H1 (cell line): Measurements from ENCODE around the gene GALR2. TPM values are rescaled to one million over a fixed set of nuclear protein-coding genes. Genes with fewer than 3 reads are reported as not detected.

Experiments
- CTCF ChIA-PET: fragments of 300-600 bp; sonication (Branson Sonifier 250); formaldehyde crosslinking; loops from one replicate; lab custom pipeline; 2021; ENCODE audit not compliant: partially characterized antibody; lab: Charles Lee
- POLR2A ChIA-PET: fragments of 300-600 bp; sonication (Branson Sonifier 250); formaldehyde crosslinking; loops from one replicate; lab custom pipeline; 2021; ENCODE audit warnings: inconsistent platforms; ENCODE audit not compliant: partially characterized antibody; lab: Charles Lee
- DNase-seq, 2 experiments: peaks; one replicate each; pipeline versions ENCODE4 v3.0.0 to v3.0.0-alpha.2; 2010 to 2022; ENCODE audit warnings: low spot score in 2 of 2, low read depth in 1 of 2, mixed read lengths in 1 of 2
- FAIRE-seq: peaks from 2 replicates; lab custom pipeline; 2011; peaks lifted over from hg19 to GRCh38; lab: Jason Lieb, UNC
- H2AFZ ChIP-seq: 2 replicates; pipeline ENCODE4 v1.8.1; 2012; ENCODE audit warnings: low read length, inconsistent platforms
- H2AK5ac ChIP-seq: 2 replicates; pipeline ENCODE4 v1.6.1; 2013; ENCODE audit warnings: low read depth, low read length
- H2BK120ac ChIP-seq: replicated peaks from 2 replicates; pipeline ENCODE3; 2013; ENCODE audit warnings: low read depth, low read length, inconsistent platforms
- H2BK12ac ChIP-seq: 2 replicates; pipeline ENCODE4 v1.6.1; 2013; ENCODE audit warnings: low read depth, low read length
- H2BK15ac ChIP-seq: 2 replicates; pipeline ENCODE4 v1.6.1; 2013; ENCODE audit warnings: low read length
- H2BK20ac ChIP-seq: 2 replicates; pipeline ENCODE4 v1.6.1; 2013; ENCODE audit warnings: low read length
- H2BK5ac ChIP-seq: 2 replicates; pipeline ENCODE4 v1.6.1; 2013; ENCODE audit warnings: low read depth, low read length
- H3K14ac ChIP-seq: 2 replicates; pipeline ENCODE4 v1.6.1; 2013; ENCODE audit warnings: inconsistent platforms; ENCODE audit not compliant: insufficient read length
- H3K18ac ChIP-seq: 2 replicates; pipeline ENCODE4 v1.6.1; 2013; ENCODE audit warnings: low read length; ENCODE audit errors: extremely low read depth
- H3K23ac ChIP-seq: 2 replicates; pipeline ENCODE4 v1.6.1; 2013; ENCODE audit warnings: inconsistent platforms; ENCODE audit not compliant: insufficient read length
- H3K23me2 ChIP-seq: 2 replicates; pipeline ENCODE4 v1.6.1; 2013; ENCODE audit warnings: low read depth, low read length
- H3K27ac ChIP-seq: 2 replicates; pipeline ENCODE4 v1.6.1; 2011; ENCODE audit warnings: low read depth, low read length, inconsistent platforms
- H3K27me3 ChIP-seq, 4 experiments: replicated peaks in 1 of 4; 1 replicate in 1 of 4; 2 replicates in 3 of 4; pipeline versions ENCODE4 v1.6.1 to v1.8.1; 2011 to 2013; ENCODE audit warnings: low read length in 3 of 4, mild to moderate bottlenecking in 3 of 4, inconsistent platforms in 2 of 4, mixed read lengths in 2 of 4, moderate library complexity in 1 of 4; ENCODE audit not compliant: control insufficient read depth in 3 of 4, insufficient read depth in 3 of 4; ENCODE audit errors: extremely low read depth in 1 of 4
- H3K36me3 ChIP-seq, 4 experiments: 2 replicates each; pipeline versions ENCODE4 v1.6.1 to v1.8.1; 2011 to 2013; ENCODE audit warnings: mild to moderate bottlenecking in 4 of 4, low read length in 3 of 4, moderate library complexity in 2 of 4, control low read depth in 1 of 4, inconsistent platforms in 1 of 4; ENCODE audit not compliant: insufficient read depth in 4 of 4, control insufficient read depth in 2 of 4
- H3K4ac ChIP-seq: replicated peaks from 2 replicates; pipeline ENCODE3; 2013; ENCODE audit warnings: low read length, low read depth, mixed read lengths, inconsistent platforms; ENCODE audit not compliant: insufficient read length
- H3K4me1 ChIP-seq, 4 experiments: replicated peaks in 1 of 4; 1 replicate in 1 of 4; 2 replicates in 3 of 4; pipeline versions ENCODE4 v1.6.1 to v1.8.1; 2011 to 2013; ENCODE audit warnings: low read length in 3 of 4, inconsistent platforms in 2 of 4, mixed read lengths in 1 of 4; ENCODE audit not compliant: insufficient read depth in 4 of 4, control insufficient read depth in 3 of 4
- H3K4me2 ChIP-seq, 2 experiments: 2 replicates each; pipeline versions ENCODE4 v1.6.1 to v1.8.1; 2011 to 2013; ENCODE audit warnings: low read depth in 2 of 2, low read length in 2 of 2, control low read depth in 1 of 2, inconsistent platforms in 1 of 2, mild to moderate bottlenecking in 1 of 2; ENCODE audit not compliant: insufficient read depth in 1 of 2
- H3K4me3 ChIP-seq, 4 experiments: fragments of 200-600, 300-600 bp in 1 of 4; sonication (generic), shearing (Covaris generic), sonication (Bioruptor Twin) in 1 of 4; 2 replicates each; pipeline versions ENCODE4 v1.5.1 to v1.8.1; 2011 to 2016; ENCODE audit warnings: low read length in 4 of 4, low read depth in 3 of 4, control low read depth in 2 of 4, inconsistent platforms in 2 of 4, mild to moderate bottlenecking in 2 of 4, mixed read lengths in 1 of 4, moderate library complexity in 1 of 4; ENCODE audit not compliant: insufficient read depth in 2 of 4; ENCODE audit errors: extremely low read depth in 1 of 4
- H3K56ac ChIP-seq: replicated peaks from 2 replicates; pipeline ENCODE3; 2013; ENCODE audit warnings: low read depth, mild to moderate bottlenecking, mixed read lengths, low read length, inconsistent platforms; ENCODE audit not compliant: insufficient read length
- H3K79me1 ChIP-seq: 2 replicates; pipeline ENCODE4 v1.6.1; 2013; ENCODE audit warnings: low read depth, low read length, control low read depth
- H3K79me2 ChIP-seq, 2 experiments: 2 replicates each; pipeline versions ENCODE4 v1.6.1 to v1.8.1; 2012 to 2013; ENCODE audit warnings: low read length in 2 of 2, mild to moderate bottlenecking in 2 of 2, inconsistent platforms in 1 of 2; ENCODE audit not compliant: insufficient read depth in 2 of 2, control insufficient read depth in 1 of 2
- H3K9ac ChIP-seq, 4 experiments: replicated peaks in 1 of 4; 1 replicate in 1 of 4; 2 replicates in 3 of 4; pipeline versions ENCODE4 v1.6.1 to v1.8.1; 2011 to 2013; ENCODE audit warnings: low read depth in 3 of 4, low read length in 3 of 4, control low read depth in 2 of 4, mild to moderate bottlenecking in 2 of 4, moderate library complexity in 2 of 4, inconsistent platforms in 1 of 4; ENCODE audit errors: extremely low read depth in 1 of 4
- H3K9me3 ChIP-seq, 2 experiments: 2 replicates each; pipeline versions ENCODE4 v1.6.1 to v1.8.1; 2012 to 2013; ENCODE audit warnings: mild to moderate bottlenecking in 2 of 2, moderate library complexity in 2 of 2, control low read depth in 1 of 2, inconsistent platforms in 1 of 2, low read depth in 1 of 2, low read length in 1 of 2, mixed read lengths in 1 of 2; ENCODE audit not compliant: insufficient read depth in 2 of 2
- H4K20me1 ChIP-seq, 2 experiments: replicated peaks in 1 of 2; 2 replicates each; pipeline versions ENCODE3 to v1.8.1; 2011 to 2013; ENCODE audit warnings: inconsistent platforms in 2 of 2, low read length in 2 of 2, mild to moderate bottlenecking in 1 of 2; ENCODE audit not compliant: insufficient read depth in 2 of 2, control insufficient read depth in 1 of 2
- H4K5ac ChIP-seq: 2 replicates; pipeline ENCODE4 v1.6.1; 2013; ENCODE audit warnings: low read length, low read depth, mixed read lengths, inconsistent platforms; ENCODE audit not compliant: insufficient read length
- H4K8ac ChIP-seq: 2 replicates; pipeline ENCODE4 v1.8.0; 2013; ENCODE audit warnings: mild to moderate bottlenecking, moderate library complexity, low read length, inconsistent platforms; ENCODE audit not compliant: insufficient read depth; ENCODE audit errors: extremely low read depth
- H4K91ac ChIP-seq: replicated peaks from 2 replicates; pipeline ENCODE3; 2013; ENCODE audit warnings: low read length, mixed read lengths, inconsistent platforms; ENCODE audit not compliant: insufficient read length
- CTCF ChIP-seq, 3 experiments: IDR thresholded peaks; 1 replicate in 2 of 3; 2 replicates in 1 of 3; pipeline versions ENCODE4 v1.5.1 to v1.6.1; 2011; ENCODE audit warnings: low read length in 3 of 3, mild to moderate bottlenecking in 3 of 3, inconsistent platforms in 2 of 3, low read depth in 1 of 3, moderate library complexity in 1 of 3; ENCODE audit not compliant: insufficient read depth in 1 of 3; ENCODE audit errors: control extremely low read depth in 1 of 3
- POLR2AphosphoS5 ChIP-seq: IDR thresholded peaks from 2 replicates; pipeline ENCODE4 v1.6.1; 2011; ENCODE audit warnings: low read depth, low read length
- RAD21 ChIP-seq, 2 experiments: IDR thresholded peaks in 1 of 2; conservative IDR thresholded peaks in 1 of 2; 2 replicates each; pipeline ENCODE4 v1.6.1; 2011; ENCODE audit warnings: low read depth in 2 of 2, low read length in 2 of 2, improper control_type of control experiment in 1 of 2, inconsistent platforms in 1 of 2, mild to moderate bottlenecking in 1 of 2, moderate library complexity in 1 of 2
- WGBS, 2 experiments: shearing (Covaris generic) in 1 of 2; methylation state at CpG; one replicate each; pipeline versions ENCODE4 v1.1.6 to v1.1.7; 2013 to 2015; ENCODE audit warnings: low lambda C conversion rate in 2 of 2, mixed read lengths in 2 of 2, inconsistent platforms in 1 of 2, low coverage in 1 of 2, missing lambda C conversion rate in 1 of 2; ENCODE audit not compliant: insufficient replicate concordance in 2 of 2, insufficient coverage in 1 of 2, insufficient read length in 1 of 2; ENCODE audit errors: extremely low coverage in 1 of 2, missing lambda C conversion rate in 1 of 2; 5-methylcytosine and 5-hydroxymethylcytosine counted together
- polyA plus RNA-seq, 7 experiments: library from polyadenylated mRNA; depleted of rRNA in 3 of 7; stranded (reverse) in 5 of 7; unstranded in 2 of 7; fragments of >200 nt in 5 of 7; fragments of 200-250 nt in 2 of 7; gene quantifications; 1 replicate in 5 of 7; 2 replicates in 1 of 7; 4 replicates in 1 of 7; pipeline versions ENCODE4 v1.2.1 to v1.2.3, GENCODE V29; 2011 to 2013; ENCODE audit warnings: missing spikeins in 2 of 7, mixed read lengths in 2 of 7
- total RNA-seq: library from RNA; stranded (reverse); fragmentation: NEBNext Ultra II Directional; extraction: Animal tissue kit (Norgen Biotek cat#: 25700); gene quantifications from 2 replicates; pipeline ENCODE4 v1.2.1, GENCODE V29; 2021

GALR2 gene
- total and polyA plus RNA-seq, 2 of the 8 experiments (the other 6 are each of a cell fraction or from before 2014, with no cell fraction given), result 0.86 to 2.2 TPM

DNA sequence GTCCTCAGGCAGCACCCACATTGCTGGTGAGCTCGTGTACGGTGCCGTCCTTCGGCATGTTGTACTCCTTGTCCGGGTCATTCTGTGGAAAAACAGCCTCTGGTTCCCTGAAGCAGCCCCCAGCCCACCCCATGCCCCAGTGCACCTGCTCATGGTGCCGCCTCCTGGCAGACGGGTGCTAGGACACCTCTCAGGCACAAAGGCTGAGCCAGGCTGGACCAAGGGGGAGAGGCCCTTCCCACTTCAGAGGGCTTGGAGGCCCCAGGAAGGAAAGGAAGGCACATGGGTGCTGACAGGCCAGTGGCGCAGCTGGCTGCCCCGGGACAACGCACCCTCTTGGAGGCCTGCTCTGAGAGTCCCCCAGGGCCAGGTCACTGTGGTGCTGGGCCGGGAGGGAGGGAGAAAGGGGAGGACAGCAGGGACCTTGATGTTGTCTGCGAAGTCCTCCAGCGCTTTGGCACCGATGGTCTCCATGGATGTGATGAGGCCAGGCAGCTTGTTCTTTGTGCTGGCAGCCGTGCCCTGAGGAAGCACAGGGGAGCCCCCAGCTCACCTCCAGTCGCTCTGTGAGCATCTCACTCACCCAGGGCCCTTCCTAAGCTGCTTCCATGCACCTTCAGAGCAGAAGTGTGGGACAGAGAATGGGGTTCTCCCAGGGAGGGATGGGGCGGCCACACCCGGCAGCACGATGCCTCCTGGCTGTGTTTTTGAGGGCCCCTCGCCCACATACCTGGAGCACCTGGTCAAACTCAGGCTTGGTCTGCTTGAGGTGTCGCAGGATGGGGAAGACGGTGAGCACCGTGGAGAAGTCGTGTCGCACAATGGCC is 13.7 kb downstream of the GALR2 start:
- H4K91ac ChIP-seq, result no peak overlapping the region
- H3K23ac ChIP-seq, result no peak overlapping the region
- H3K9ac ChIP-seq, result no peak overlapping the region
- FAIRE-seq, result no peak
- no peak overlapping the region for H4K5ac ChIP-seq
- H3K27ac ChIP-seq, result no peak overlapping the region
- H3K4me3 ChIP-seq, result no peak overlapping the region
- H3K18ac ChIP-seq, result no peak overlapping the region
- no peak overlapping the region for H2AFZ ChIP-seq
- TF ChIP-seq POLR2AphosphoS5, result no peak
- peak; percentile 60 to 74 (median 63) for TF ChIP-seq CTCF (IDR thresholded peaks at IDR 0.05; ENCODE audit: control extremely low read depth in 1 of 3, insufficient read depth in 1 of 3, low read depth in 1 of 3, low read length in 3 of 3)
- TF ChIP-seq RAD21 (IDR thresholded peaks at IDR 0.05 in 1 of 2, conservative IDR thresholded peaks at IDR 0.05 in 1 of 2; ENCODE audit: low read depth in 2 of 2, low read length in 2 of 2), result peak; percentile 40 to 56
- H3K27me3 ChIP-seq, result no peaks in the 10 kb centered on the region
- H2BK5ac ChIP-seq, result no peak overlapping the region
- H3K14ac ChIP-seq, result no peak overlapping the region
- no peak overlapping the region for H2BK15ac ChIP-seq
- H2BK12ac ChIP-seq, result no peak overlapping the region
- no peak overlapping the region for H2BK120ac ChIP-seq
- POLR2A ChIA-PET, result interaction anchor here (1.1 to 3.3 kb wide), 5 partner anchors 9 to 38 kb away, joined by 4 to 28 read pairs (median 5); partner anchors contain the start of genes EXOC7 and ZACN
- WGBS, 2 experiments, result 90% methylated on average over 15 of the region's 25 CpGs; no CpG with 5 or more reads in 1 of the 2 experiments
- DNase-seq, result peak in 1 of 2 experiments; percentile 72
- H3K4me1 ChIP-seq, result no peaks in the 10 kb centered on the region
- CTCF ChIA-PET, result interaction anchor here (0.6 to 3.5 kb wide), 15 partner anchors 8 to 280 kb away, joined by 3 to 14 read pairs (median 3); no protein-coding TSS in a partner anchor
- no peak overlapping the region for H2BK20ac ChIP-seq
- H3K4ac ChIP-seq, result no peak overlapping the region
- no peaks in the 10 kb centered on the region for H3K9me3 ChIP-seq
- H4K8ac ChIP-seq, result no peak overlapping the region
- H3K56ac ChIP-seq, result no peak overlapping the region
- H3K23me2 ChIP-seq, result no peaks in the 10 kb centered on the region
- H2AK5ac ChIP-seq, result no peak overlapping the region
- no peak overlapping the region for H3K4me2 ChIP-seq
- H3K79me1 ChIP-seq, result no peaks in the 10 kb centered on the region; the same call in 1 of the 2 replicates
- no peaks in the 10 kb centered on the region for H3K79me2 ChIP-seq
- H4K20me1 ChIP-seq, result peaks cover 2 to 9% of the 10 kb centered on the region in 2 experiments
- peaks cover 26 to 63% (median 50%) of the 10 kb centered on the region in 4 experiments for H3K36me3 ChIP-seq
